Parathyroid adenoma (tissue), 2 donors: ENCODE measurements around the gene MRM3.
"Not testable (repeated sequence)": the region's sequence is repeated elsewhere in the genome, so short reads cannot be mapped to it uniquely, and the experiment has no call there.

Experiments used
- H2AFZ ChIP-seq: fragments of 300-600 bp; sonication (generic); one replicate; pipeline ENCODE4 v1.7.0; 2017; ENCODE audit warnings: antibody characterized with exemption, mild to moderate bottlenecking
- H3K27ac ChIP-seq: fragments of 300-600 bp; sonication (generic); one replicate; pipeline ENCODE4 v1.7.0; 2017
- H3K27me3 ChIP-seq: fragments of 300-600 bp; sonication (generic); one replicate; pipeline ENCODE4 v1.7.0; 2017; ENCODE audit warnings: low read length; ENCODE audit not compliant: control insufficient read depth, insufficient read depth
- H3K36me3 ChIP-seq: fragments of 300-600 bp; sonication (generic); one replicate; pipeline ENCODE4 v1.7.0; 2017; ENCODE audit warnings: low read length; ENCODE audit not compliant: control insufficient read depth, insufficient read depth
- H3K4me1 ChIP-seq: fragments of 300-600 bp; sonication (generic); one replicate; pipeline ENCODE4 v1.7.0; 2017; ENCODE audit warnings: control low read depth
- H3K4me2 ChIP-seq: fragments of 300-600 bp; sonication (generic); one replicate; pipeline ENCODE4 v1.7.0; 2017; ENCODE audit warnings: low read length
- H3K4me3 ChIP-seq: fragments of 300-600 bp; sonication (generic); one replicate; pipeline ENCODE4 v1.7.0; 2017; ENCODE audit warnings: low read depth, low read length
- H3K79me2 ChIP-seq: fragments of 300-600 bp; sonication (generic); one replicate; pipeline ENCODE4 v1.7.0; 2017; ENCODE audit warnings: control low read depth
- H3K9ac ChIP-seq: fragments of 300-600 bp; sonication (generic); one replicate; pipeline ENCODE4 v1.7.0; 2017; ENCODE audit warnings: mild to moderate bottlenecking
- H3K9me3 ChIP-seq: fragments of 300-600 bp; sonication (generic); one replicate; pipeline ENCODE4 v1.7.0; 2017; ENCODE audit warnings: low read length; ENCODE audit not compliant: control insufficient read depth
- TF ChIP-seq, protein P1 (sequence below): fragments of 300-600 bp; sonication (generic); IDR thresholded peaks from one replicate; pipeline ENCODE4 v1.7.0; 2017; ENCODE audit warnings: antibody characterized with exemption, mild to moderate bottlenecking
- donor health status: primary hyperparathyroidism.

The MRM3 gene

DNA sequence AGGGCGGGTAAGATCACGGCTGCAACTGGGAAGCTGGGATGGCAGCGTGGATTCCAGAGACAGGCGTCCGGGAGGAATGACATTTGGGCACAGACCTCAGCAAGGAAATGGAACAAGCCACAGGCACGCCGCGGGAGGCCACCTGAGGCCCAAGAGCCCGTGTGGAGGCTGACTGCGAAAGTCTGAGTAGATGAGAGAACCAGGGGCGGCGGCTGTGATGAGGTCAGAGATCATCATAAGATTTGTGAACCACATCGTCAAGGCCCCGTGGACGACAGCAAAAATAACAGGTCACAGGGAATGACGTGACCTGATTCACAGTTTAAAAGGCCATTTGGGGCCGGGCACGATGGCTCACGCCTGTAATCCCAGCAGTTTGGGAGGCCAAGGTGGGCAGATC lies 48.2 kb downstream of the MRM3 start:
- H2AFZ ChIP-seq = no peak overlapping the region
- no peaks in the 10 kb centered on the region for H3K36me3 ChIP-seq
- no peaks in the 10 kb centered on the region for H3K79me2 ChIP-seq
- no peak overlapping the region for H3K4me2 ChIP-seq
- no peak overlapping the region for H3K27ac ChIP-seq
- no peaks in the 10 kb centered on the region for H3K27me3 ChIP-seq
- H3K9ac ChIP-seq = no peak overlapping the region
- no peak overlapping the region for H3K4me3 ChIP-seq
- TF ChIP-seq, protein P1, sequence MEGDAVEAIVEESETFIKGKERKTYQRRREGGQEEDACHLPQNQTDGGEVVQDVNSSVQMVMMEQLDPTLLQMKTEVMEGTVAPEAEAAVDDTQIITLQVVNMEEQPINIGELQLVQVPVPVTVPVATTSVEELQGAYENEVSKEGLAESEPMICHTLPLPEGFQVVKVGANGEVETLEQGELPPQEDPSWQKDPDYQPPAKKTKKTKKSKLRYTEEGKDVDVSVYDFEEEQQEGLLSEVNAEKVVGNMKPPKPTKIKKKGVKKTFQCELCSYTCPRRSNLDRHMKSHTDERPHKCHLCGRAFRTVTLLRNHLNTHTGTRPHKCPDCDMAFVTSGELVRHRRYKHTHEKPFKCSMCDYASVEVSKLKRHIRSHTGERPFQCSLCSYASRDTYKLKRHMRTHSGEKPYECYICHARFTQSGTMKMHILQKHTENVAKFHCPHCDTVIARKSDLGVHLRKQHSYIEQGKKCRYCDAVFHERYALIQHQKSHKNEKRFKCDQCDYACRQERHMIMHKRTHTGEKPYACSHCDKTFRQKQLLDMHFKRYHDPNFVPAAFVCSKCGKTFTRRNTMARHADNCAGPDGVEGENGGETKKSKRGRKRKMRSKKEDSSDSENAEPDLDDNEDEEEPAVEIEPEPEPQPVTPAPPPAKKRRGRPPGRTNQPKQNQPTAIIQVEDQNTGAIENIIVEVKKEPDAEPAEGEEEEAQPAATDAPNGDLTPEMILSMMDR = no peak
- no peaks in the 10 kb centered on the region for H3K4me1 ChIP-seq
- H3K9me3 ChIP-seq = no peaks in the 10 kb centered on the region

DNA sequence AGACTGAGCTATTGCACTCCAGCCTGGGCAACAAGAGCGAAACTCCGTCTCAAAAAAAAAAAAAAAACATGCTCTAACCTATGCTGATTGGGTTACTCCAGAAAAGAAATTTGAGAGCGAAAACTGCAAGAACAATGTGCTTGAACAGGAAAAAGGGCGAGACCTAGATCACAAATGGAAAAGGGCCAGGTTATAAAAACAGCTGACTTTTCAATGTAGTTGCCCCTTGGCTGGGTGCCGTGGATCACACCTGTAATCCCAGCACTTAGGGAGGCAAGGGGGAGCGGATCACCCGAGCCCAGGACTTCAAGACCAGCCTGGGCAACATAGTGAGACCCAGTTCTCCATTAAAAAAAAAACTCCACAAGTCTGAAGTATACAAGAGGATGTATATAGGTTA lies 48.8 kb downstream of the MRM3 start:
- Histone ChIP-seq H3K27ac (no peak overlapping the region), H3K9ac (no peak overlapping the region), H3K4me1 (no peaks in the 10 kb centered on the region), H2AFZ (no peak overlapping the region), H3K27me3 (no peaks in the 10 kb centered on the region), H3K4me3 (no peak overlapping the region), H3K36me3 (no peaks in the 10 kb centered on the region), H3K4me2 (no peak overlapping the region), H3K9me3 (no peaks in the 10 kb centered on the region), H3K79me2 (no peaks in the 10 kb centered on the region)
- TF ChIP-seq, protein P1 = no peak

DNA sequence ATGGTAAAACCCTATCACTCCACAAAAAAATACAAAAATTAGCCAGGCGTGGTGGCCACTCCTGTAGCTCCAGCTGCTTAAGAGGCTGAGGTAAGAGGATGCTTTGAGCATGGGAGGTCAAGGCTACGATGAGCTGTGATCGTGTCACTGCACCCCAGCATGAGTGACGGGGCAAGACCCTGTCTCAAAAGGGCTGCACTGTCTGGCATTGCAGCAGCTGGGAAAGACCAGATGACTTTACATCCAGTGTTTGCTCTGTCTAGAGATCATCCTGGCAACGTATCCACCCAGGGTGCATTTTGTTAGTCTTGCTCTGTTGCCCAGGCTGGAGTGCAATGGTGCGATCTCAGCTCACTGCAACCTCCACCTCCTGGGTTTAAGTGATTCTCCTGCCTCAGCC lies 52.0 kb downstream of the MRM3 start:
- no peak overlapping the region for H3K4me3 ChIP-seq
- no peak overlapping the region for H3K9ac ChIP-seq
- H3K27ac ChIP-seq = no peak overlapping the region
- no peak overlapping the region for H3K4me2 ChIP-seq
- no peaks in the 10 kb centered on the region for H3K36me3 ChIP-seq
- no peaks in the 10 kb centered on the region for H3K79me2 ChIP-seq
- TF ChIP-seq, protein P1 = no peak
- no peak overlapping the region for H2AFZ ChIP-seq
- no peaks in the 10 kb centered on the region for H3K27me3 ChIP-seq
- H3K9me3 ChIP-seq = no peaks in the 10 kb centered on the region
- H3K4me1 ChIP-seq = no peaks in the 10 kb centered on the region

DNA sequence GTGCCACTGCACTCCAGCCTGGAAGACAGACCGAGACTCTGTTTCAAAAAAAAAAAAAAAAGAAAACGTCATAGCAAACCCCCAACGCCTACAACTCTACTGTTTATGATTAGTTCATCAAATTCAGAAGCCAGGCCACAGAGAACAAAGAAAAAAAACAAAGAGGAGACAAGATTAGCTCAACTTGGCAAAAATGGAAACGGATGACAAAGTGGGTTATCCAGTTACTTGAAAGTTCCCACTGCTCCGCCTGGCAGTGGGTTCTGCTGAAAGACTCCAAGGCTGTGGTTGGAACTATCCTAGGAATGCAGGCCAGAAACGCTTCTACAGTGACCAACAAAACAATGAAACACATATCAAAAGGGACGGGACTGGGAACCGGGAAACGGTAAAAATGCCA lies 53.1 kb downstream of the MRM3 start:
- H3K27me3 ChIP-seq = no peaks in the 10 kb centered on the region
- H3K9me3 ChIP-seq = no peaks in the 10 kb centered on the region
- no peaks in the 10 kb centered on the region for H3K36me3 ChIP-seq
- H3K4me3 ChIP-seq = no peak overlapping the region
- no peaks in the 10 kb centered on the region for H3K79me2 ChIP-seq
- no peak overlapping the region for H3K4me2 ChIP-seq
- H3K27ac ChIP-seq = no peak overlapping the region
- H3K4me1 ChIP-seq = no peaks in the 10 kb centered on the region
- no peak overlapping the region for H2AFZ ChIP-seq
- TF ChIP-seq, protein P1 = no peak
- H3K9ac ChIP-seq = no peak overlapping the region

DNA sequence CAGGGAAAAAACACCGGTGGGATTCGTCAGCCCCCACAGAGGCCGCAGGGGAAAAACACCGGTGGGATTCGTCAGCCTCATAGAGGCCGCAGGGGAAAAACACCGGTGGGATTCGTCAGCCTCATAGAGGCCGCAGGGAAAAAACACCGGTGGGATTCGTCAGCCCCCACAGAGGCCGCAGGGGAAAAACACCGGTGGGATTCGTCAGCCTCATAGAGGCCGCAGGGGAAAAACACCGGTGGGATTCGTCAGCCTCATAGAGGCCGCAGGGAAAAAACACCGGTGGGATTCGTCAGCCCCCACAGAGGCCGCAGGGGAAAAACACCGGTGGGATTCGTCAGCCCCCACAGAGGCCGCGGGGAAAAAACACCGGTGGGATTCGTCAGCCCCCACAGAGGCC lies 53.6 kb downstream of the MRM3 start:
- not testable (repeated sequence) for H3K27ac ChIP-seq, H3K4me3 ChIP-seq, H3K27me3 ChIP-seq, H3K9ac ChIP-seq, H2AFZ ChIP-seq, H3K4me1 ChIP-seq, H3K36me3 ChIP-seq, H3K4me2 ChIP-seq, H3K79me2 ChIP-seq, H3K9me3 ChIP-seq
